Endodermal cell (in vitro differentiated cells): ENCODE measurements around the gene RIN3. TPM values are rescaled to one million over a fixed set of nuclear protein-coding genes. Genes with fewer than 3 reads are reported as not detected.

Experiments
- DNase-seq: peaks from one replicate; pipeline ENCODE4 v3.0.0-alpha.2; 2017
- H3K27ac ChIP-seq: 2 replicates; pipeline ENCODE4 v1.5.1; 2013; ENCODE audit warnings: mild to moderate bottlenecking, low read depth, low read length, moderate library complexity
- H3K27me3 ChIP-seq: 2 replicates; pipeline ENCODE4 v1.6.1; 2013; ENCODE audit warnings: mild to moderate bottlenecking, low read length, moderate library complexity; ENCODE audit not compliant: insufficient read depth, control insufficient read depth, poor library complexity, severe bottlenecking
- H3K36me3 ChIP-seq: 2 replicates; pipeline ENCODE4 v1.7.0; 2013; ENCODE audit warnings: mild to moderate bottlenecking, low read length, moderate library complexity; ENCODE audit not compliant: control insufficient read depth, insufficient read depth
- H3K4me1 ChIP-seq: one replicate; pipeline ENCODE4 v1.7.0; 2013; ENCODE audit warnings: low read length; ENCODE audit not compliant: control insufficient read depth, insufficient read depth
- H3K4me3 ChIP-seq: 2 replicates; pipeline ENCODE4 v1.5.1; 2013; ENCODE audit warnings: mild to moderate bottlenecking, low read length, moderate library complexity
- H3K9ac ChIP-seq: 2 replicates; pipeline ENCODE4 v1.6.1; 2013; ENCODE audit warnings: mild to moderate bottlenecking, low read length, moderate library complexity; ENCODE audit not compliant: poor library complexity, severe bottlenecking; ENCODE audit errors: extremely low read depth
- H3K9me3 ChIP-seq: 2 replicates; pipeline ENCODE4 v1.6.1; 2013; ENCODE audit warnings: mild to moderate bottlenecking, low read length, moderate library complexity; ENCODE audit not compliant: control insufficient read depth
- H3K27ac Mint-ChIP-seq: 2 replicates; pipeline ENCODE4 v1.8.0; 2020; ENCODE audit warnings: mixed read lengths
- H3K27me3 Mint-ChIP-seq: 2 replicates; pipeline ENCODE4 v1.8.0; 2021; ENCODE audit warnings: mild to moderate bottlenecking, mixed read lengths; ENCODE audit not compliant: insufficient read depth
- H3K36me3 Mint-ChIP-seq: 2 replicates; pipeline ENCODE4 v1.8.0; 2020; ENCODE audit warnings: low read depth, mixed read lengths
- H3K4me1 Mint-ChIP-seq: 2 replicates; pipeline ENCODE4 v1.8.0; 2020; ENCODE audit warnings: mixed read lengths
- H3K4me3 Mint-ChIP-seq: 2 replicates; pipeline ENCODE4 v1.8.0; 2020; ENCODE audit warnings: mild to moderate bottlenecking, moderate library complexity, mixed read lengths
- H3K9me3 Mint-ChIP-seq: 2 replicates; pipeline ENCODE4 v1.8.0; 2020; ENCODE audit warnings: mild to moderate bottlenecking, mixed read lengths
- CTCF ChIP-seq: fragments of 200-600 bp; sonication (generic); conservative IDR thresholded peaks from 2 replicates; pipeline ENCODE4 v1.5.0; 2021; ENCODE audit warnings: antibody characterized with exemption, mild to moderate bottlenecking
- WGBS, 2 experiments: methylation state at CpG; one replicate each; pipeline versions ENCODE4 v1.1.5 to v1.1.7; 2013; ENCODE audit warnings: missing lambda C conversion rate in 2 of 2, mixed read lengths in 1 of 2; ENCODE audit not compliant: insufficient coverage in 1 of 2, insufficient read length in 1 of 2; 5-methylcytosine and 5-hydroxymethylcytosine counted together
- total RNA-seq, 2 donors: library from RNA; stranded (reverse); fragmentation: NEBNext Ultra II Directional in 1 of 2; extraction: Animal tissue kit (Norgen Biotek cat#: 25700) in 1 of 2; gene quantifications; 2 replicates in 1 of 2; 3 replicates in 1 of 2; pipeline ENCODE4 v1.2.1, GENCODE V29; 2021

Gene RIN3
- total RNA-seq, 2 donors from 2014 or later: 5.2 to 6.0 TPM

- WGBS, 2 experiments: 91% methylated on average over 7 to 10 of the region's 11 CpGs
- H3K27me3 Mint-ChIP-seq: no peaks in the 10 kb centered on the region
- Histone ChIP-seq H3K27ac (no peak overlapping the region), H3K4me3 (no peak overlapping the region), H3K4me1 (no peaks in the 10 kb centered on the region), H3K9me3 (no peaks in the 10 kb centered on the region), H3K27me3 (no peaks in the 10 kb centered on the region), H3K36me3 (no peaks in the 10 kb centered on the region), H3K9ac (no peak overlapping the region)
- peaks cover 2% of the 10 kb centered on the region for H3K4me1 Mint-ChIP-seq
- peaks cover 3% of the 10 kb centered on the region for H3K36me3 Mint-ChIP-seq
- H3K4me3 Mint-ChIP-seq: no peak overlapping the region
- DNase-seq: no peak
- no peak for TF ChIP-seq CTCF
- peaks cover 5% of the 10 kb centered on the region for H3K9me3 Mint-ChIP-seq
- H3K27ac Mint-ChIP-seq: no peak overlapping the region
Observed at GRCh38 chr14:92581966-92582566, 68.5 kb downstream of the RIN3 start.

GRCh38 chr14:92582706-92583452 lies 69.3 kb downstream of the RIN3 start:
- H3K4me3 ChIP-seq: no peak overlapping the region
- Mint-ChIP-seq H3K27ac (no peak overlapping the region), H3K27me3 (no peaks in the 10 kb centered on the region), H3K36me3 (peaks cover 3% of the 10 kb centered on the region), H3K4me3 (no peak overlapping the region), H3K4me1 (peaks cover 2% of the 10 kb centered on the region), H3K9me3 (peaks cover 5% of the 10 kb centered on the region)
- H3K9me3 ChIP-seq: no peaks in the 10 kb centered on the region
- H3K9ac ChIP-seq: no peak overlapping the region
- 91 to 98% methylated on average over 5 to 12 of the region's 12 CpGs for WGBS, 2 experiments
- TF ChIP-seq CTCF: no peak
- no peak for DNase-seq
- H3K4me1 ChIP-seq: no peaks in the 10 kb centered on the region
- H3K36me3 ChIP-seq: no peaks in the 10 kb centered on the region
- no peak overlapping the region for H3K27ac ChIP-seq
- H3K27me3 ChIP-seq: no peaks in the 10 kb centered on the region

- peaks cover 2% of the 10 kb centered on the region for H3K4me1 Mint-ChIP-seq
- WGBS, 2 experiments: 91 to 92% methylated on average over 2 to 3 of the region's 3 CpGs
- H3K27ac ChIP-seq: no peak overlapping the region
- H3K9me3 Mint-ChIP-seq: peaks cover 5% of the 10 kb centered on the region
- H3K27me3 Mint-ChIP-seq: no peaks in the 10 kb centered on the region
- H3K36me3 Mint-ChIP-seq: peaks cover 3% of the 10 kb centered on the region
- no peaks in the 10 kb centered on the region for H3K9me3 ChIP-seq
- TF ChIP-seq CTCF: no peak
- H3K9ac ChIP-seq: no peak overlapping the region
- no peaks in the 10 kb centered on the region for H3K27me3 ChIP-seq
- H3K4me3 Mint-ChIP-seq: no peak overlapping the region
- H3K27ac Mint-ChIP-seq: no peak overlapping the region
- DNase-seq: no peak
- H3K4me1 ChIP-seq: no peaks in the 10 kb centered on the region
- no peaks in the 10 kb centered on the region for H3K36me3 ChIP-seq
- no peak overlapping the region for H3K4me3 ChIP-seq
Observed at GRCh38 chr14:92584220-92584619, 70.6 kb downstream of the RIN3 start.
